Omental fat pad (tissue), 4 donors: Measurements from ENCODE around the gene AAMP. TPM values are rescaled to one million over a fixed set of nuclear protein-coding genes. Genes with fewer than 3 reads are reported as not detected.

Source experiments
- ATAC-seq: fragments of 150-250 bp; one replicate; pipeline ENCODE4 v1.9.1; 2016; ENCODE audit warnings: mild to moderate bottlenecking, moderate library complexity; ENCODE audit not compliant: low FRiP score
- DNase-seq: peaks from one replicate; pipeline ENCODE4 v3.0.0-alpha.2; 2019; ENCODE audit warnings: low spot score
- total RNA-seq, 4 donors: library from RNA; depleted of rRNA; stranded (reverse); fragments of >200 nt; gene quantifications; one replicate each; pipeline ENCODE4 v1.1.0, GENCODE V29; 2016
- TF ChIP-seq, protein P1 (sequence below), 3 donors: fragments of 450-650 bp; IDR thresholded peaks; one replicate each; pipeline ENCODE4 v1.5.1; 2016 to 2017; ENCODE audit warnings: antibody characterized with exemption in 3 of 3, mild to moderate bottlenecking in 3 of 3, moderate library complexity in 2 of 3

Gene AAMP
- total RNA-seq, 4 donors from 2014 or later: 122 to 165 (median 140) TPM

DNA sequence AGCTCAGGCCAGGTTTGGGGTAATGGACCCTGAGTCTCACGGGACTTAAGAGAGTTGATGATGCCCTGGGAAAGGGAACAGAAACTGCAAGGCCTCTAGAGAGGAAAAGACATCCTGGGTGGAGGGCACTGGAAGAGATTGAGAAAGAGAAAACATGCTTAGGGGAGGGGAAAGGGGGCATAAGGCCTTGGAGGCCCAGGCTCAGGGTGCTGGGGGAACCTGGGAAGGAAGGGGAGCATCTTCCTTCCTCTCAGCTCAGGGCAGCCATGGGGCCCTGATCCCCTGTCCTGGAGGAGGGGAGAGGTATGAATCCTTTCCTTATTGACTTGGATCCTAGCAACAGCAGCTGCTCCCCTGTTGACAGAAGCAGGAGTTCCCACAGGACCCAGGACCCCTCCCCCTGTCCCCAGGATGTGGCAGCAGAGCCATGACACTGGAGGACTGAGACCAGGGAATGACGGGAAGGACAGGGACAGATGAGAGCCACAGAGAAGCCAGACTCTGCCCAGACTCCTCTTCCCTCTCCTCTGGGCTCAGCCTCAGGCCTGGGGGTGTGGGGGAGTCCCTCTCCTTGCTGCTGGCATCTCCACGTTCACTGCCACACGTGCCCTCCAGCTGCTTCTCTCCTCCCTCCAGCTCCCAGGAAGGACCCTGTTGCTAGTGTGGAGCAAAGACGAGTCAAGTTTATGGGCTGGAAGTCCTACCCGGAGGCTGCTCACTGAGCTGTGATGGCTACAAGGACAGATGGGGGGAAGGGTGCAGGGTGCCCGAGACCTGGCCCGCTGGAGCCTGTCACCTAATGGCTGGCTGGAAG lies 8.3 kb downstream of the AAMP start:
- TF ChIP-seq, protein P1, sequence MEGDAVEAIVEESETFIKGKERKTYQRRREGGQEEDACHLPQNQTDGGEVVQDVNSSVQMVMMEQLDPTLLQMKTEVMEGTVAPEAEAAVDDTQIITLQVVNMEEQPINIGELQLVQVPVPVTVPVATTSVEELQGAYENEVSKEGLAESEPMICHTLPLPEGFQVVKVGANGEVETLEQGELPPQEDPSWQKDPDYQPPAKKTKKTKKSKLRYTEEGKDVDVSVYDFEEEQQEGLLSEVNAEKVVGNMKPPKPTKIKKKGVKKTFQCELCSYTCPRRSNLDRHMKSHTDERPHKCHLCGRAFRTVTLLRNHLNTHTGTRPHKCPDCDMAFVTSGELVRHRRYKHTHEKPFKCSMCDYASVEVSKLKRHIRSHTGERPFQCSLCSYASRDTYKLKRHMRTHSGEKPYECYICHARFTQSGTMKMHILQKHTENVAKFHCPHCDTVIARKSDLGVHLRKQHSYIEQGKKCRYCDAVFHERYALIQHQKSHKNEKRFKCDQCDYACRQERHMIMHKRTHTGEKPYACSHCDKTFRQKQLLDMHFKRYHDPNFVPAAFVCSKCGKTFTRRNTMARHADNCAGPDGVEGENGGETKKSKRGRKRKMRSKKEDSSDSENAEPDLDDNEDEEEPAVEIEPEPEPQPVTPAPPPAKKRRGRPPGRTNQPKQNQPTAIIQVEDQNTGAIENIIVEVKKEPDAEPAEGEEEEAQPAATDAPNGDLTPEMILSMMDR (IDR thresholded peaks at IDR 0.05): no peak
- DNase-seq: no peak
- ATAC-seq: no peak

DNA sequence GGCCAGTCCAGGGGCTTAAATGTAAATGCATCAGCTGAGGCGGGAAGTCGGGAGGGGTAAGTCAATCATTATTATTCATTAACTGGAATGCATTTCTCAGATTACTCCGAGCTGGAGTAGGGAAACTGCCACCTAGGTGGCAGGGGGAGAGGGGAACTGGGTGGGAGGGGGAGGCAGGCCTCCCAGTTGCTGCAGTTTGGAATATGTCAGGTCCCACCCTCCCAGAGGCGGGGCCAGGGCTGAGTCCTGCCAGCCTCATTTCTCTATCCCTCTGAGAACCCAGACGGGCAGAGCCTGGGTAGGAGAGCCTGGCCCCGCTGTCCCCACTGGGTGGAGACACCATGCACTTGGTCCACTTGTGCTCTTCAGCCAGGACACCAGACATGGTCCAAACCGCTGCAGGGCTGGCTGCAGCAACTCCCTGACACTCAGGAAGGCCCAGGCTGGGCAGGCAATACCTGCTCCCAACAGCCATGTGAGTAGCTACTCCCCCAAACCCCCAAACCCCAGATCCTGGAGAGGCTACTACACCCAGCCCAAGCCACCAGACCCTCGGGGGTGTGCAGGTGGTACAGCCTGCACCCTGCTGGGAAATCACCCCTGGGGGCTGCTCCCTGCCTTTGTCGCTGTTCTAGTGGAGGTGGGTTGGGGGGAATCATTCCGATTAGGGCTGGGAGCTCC lies 9.1 kb downstream of the AAMP start, which contains the start of gene GPBAR1:
Gene GPBAR1, plus strand, starts transcription at position 274 of the 681 bp plus-strand sequence. CDS start 1,710 bp downstream, outside the sequence.
- TF ChIP-seq, protein P1 (IDR thresholded peaks at IDR 0.05): no peak
- no peak for DNase-seq
- ATAC-seq: peak; percentile 20

DNA sequence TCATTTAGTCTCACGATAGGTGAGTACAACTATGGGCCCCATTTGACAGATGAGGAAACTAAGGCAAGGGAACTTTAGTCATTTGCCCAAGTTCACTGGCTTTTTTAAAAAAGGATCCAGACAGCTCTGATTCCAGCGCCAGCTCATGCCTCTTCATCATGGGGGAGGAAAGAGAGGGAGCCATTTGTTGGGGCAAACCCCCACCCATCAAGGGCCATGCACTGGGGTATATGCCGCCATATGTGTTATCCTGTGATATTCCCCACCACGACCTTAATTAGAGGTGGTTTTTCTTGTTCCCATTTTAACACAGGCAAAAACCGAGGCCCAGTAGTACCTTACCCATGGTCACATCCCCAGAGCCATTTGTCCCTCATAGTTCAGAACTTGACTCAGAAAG lies 9.8 kb downstream of the AAMP start:
- ATAC-seq (no peak), DNase-seq (no peak)
- TF ChIP-seq, protein P1 (IDR thresholded peaks at IDR 0.05): no peak

DNA sequence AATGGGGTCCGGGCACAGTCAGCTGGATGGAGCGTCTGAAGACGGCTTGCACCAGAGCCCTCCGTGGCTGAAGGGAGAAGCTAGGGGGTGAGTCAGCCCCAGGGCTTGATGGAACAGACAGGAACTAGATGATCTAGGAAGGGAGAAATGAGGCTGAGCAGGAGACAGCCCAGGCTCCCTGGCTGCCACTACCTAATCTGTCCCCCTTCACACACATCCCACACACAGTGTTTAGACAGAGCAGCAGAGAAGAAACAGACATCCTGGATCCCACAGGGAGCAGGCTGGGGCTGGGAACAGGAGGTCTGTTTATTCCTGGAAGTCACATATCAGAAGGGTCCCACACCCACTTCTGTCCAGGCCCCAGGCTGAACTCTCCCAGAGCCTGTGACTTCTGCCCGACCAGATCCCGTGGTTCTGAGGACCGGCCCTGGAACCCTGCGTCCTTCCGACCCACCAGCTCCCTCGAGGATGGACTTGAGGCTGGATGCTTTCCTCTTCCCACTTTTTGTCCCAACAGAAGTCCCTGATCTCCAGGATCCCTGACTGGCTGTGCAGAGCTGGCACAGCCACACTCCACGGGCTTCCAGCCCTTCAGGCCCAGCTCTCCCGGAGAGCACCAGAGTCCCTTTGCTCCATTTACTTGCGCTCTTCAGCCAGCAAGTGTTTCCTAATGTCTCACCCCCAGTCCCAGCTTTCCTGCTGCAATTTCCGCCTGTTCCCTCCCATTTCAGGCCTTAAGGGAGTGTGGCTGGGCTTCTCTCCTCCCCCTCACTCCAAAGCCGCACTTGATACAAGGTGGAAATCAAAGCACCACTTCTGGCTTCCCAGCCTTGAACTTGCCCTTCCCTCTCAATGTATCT lies 10.6 kb downstream of the AAMP start:
- ATAC-seq: peak; percentile 61
- TF ChIP-seq, protein P1 (IDR thresholded peaks at IDR 0.05): no peak
- DNase-seq: no peak

DNA sequence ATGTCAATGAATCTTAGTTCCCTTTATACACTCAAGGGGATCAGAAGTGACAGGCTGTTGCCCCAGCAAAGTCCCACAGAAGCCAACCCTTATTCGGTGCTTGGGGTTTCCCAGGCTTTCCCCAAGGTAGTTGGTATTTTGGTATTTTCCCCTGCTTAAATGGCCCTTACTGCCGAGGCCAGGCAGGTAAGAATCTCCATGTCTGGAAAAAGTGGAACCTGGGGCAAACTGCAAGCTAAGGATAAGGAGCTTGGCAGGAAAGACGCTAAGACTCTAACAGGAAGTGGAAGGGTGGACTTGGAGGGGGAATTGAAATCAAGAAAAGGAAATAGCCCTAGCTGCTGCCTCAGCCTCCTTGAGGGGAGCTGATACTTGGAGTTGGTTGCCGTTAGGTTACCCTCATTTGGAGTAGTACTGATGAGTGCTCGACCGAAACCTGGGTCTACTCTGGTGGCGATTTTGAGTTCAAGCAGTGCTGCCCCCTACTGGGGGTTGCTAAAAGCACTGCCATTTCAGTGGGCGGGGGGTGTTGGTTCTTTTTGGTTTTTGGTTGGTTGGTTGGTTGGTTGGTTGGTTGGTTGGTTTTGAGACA lies 12.5 kb downstream of the AAMP start:
- TF ChIP-seq, protein P1 (IDR thresholded peaks at IDR 0.05): peak in 1 of 3 donors; percentile 47
- ATAC-seq (no peak), DNase-seq (no peak)

DNA sequence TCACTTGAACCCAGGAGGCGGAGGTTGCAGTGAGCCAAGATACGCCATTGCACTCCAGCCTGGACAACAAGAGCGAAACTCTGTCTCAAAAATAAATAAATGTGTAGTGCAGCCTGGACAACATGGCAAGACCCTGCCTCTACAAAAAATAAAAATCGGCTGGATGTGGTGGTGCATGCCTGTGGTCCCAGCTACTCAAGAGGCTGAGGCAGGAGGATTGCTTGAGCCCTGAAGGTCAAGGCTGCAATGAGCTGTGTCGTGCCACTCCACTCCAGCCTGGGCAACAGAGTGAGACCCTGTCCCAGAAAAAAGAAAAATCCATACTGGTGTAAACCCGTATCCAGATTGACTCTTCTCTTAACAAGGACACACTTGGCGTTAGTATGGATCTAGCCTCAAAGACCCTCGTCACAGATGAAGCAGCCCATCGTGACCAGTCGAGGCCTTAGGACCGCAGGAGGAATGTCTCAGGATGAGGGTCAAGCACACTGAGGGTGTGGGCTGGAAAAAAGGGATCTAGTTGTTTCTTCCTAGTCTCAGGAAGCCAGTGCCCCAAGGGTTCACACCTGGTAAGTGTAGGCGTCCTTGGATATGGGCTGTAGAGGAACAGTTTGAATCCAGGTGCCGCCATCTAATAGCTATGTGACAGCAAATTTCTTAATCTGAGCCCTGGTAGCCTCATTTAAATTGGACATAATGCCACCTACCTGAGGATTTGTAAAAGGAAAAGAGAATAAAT lies 13.2 kb downstream of the AAMP start:
- TF ChIP-seq, protein P1 (IDR thresholded peaks at IDR 0.05): no peak
- no peak for ATAC-seq
- DNase-seq: no peak
